Cardiac muscle cell (in vitro differentiated cells and primary cell): ENCODE data around the gene CNPPD1. TPM values are rescaled to one million over a fixed set of nuclear protein-coding genes. Genes with fewer than 3 reads are reported as not detected.

Experiments
- DNase-seq, 2 donors: peaks; one replicate each; pipeline versions ENCODE4 v3.0.0 to v3.0.0-alpha.2; 2010 to 2017; ENCODE audit warnings: low read depth in 1 of 2, low spot score in 1 of 2
- H3K27ac ChIP-seq: fragments of 200-600 bp; sonication (generic); 2 replicates; pipeline ENCODE4 v1.5.1; 2016
- H3K27me3 ChIP-seq: fragments of 200-600 bp; sonication (generic); 2 replicates; pipeline ENCODE4 v1.6.0; 2016; ENCODE audit warnings: control low read depth
- H3K36me3 ChIP-seq: fragments of 200-600 bp; sonication (generic); 2 replicates; pipeline ENCODE4 v1.5.1; 2016; ENCODE audit warnings: control low read depth
- H3K4me1 ChIP-seq: fragments of 200-600 bp; sonication (generic); 2 replicates; pipeline ENCODE4 v1.8.1; 2017; ENCODE audit warnings: low read depth, mild to moderate bottlenecking, mixed run types
- H3K4me3 ChIP-seq: fragments of 200-600 bp; sonication (generic); 2 replicates; pipeline ENCODE4 v1.5.1; 2016; ENCODE audit warnings: mild to moderate bottlenecking
- H3K9me3 ChIP-seq: fragments of 200-600 bp; sonication (generic); 2 replicates; pipeline ENCODE4 v1.5.1; 2017; ENCODE audit warnings: low read depth, mild to moderate bottlenecking, control low read depth
- polyA plus RNA-seq: library from polyadenylated mRNA; unstranded; fragments of >200 nt; fragmentation: Nextera tagmentation; extraction: Ambion mirVana; gene quantifications from 2 replicates; pipeline ENCODE4 v1.2.1, GENCODE V29; 2016
- total RNA-seq: library from RNA; depleted of rRNA; stranded (reverse); fragments of >200 nt; gene quantifications from 2 replicates; pipeline ENCODE4 v1.2.3, GENCODE V29; 2016
- TF ChIP-seq, protein P1 (sequence below): IDR thresholded peaks from 2 replicates; pipeline ENCODE4 v1.5.1; 2012; ENCODE audit warnings: low read depth, mild to moderate bottlenecking, low read length

Gene CNPPD1
- total and polyA plus RNA-seq, 2 experiments from 2014 or later = 42.6 to 81.9 TPM

DNA sequence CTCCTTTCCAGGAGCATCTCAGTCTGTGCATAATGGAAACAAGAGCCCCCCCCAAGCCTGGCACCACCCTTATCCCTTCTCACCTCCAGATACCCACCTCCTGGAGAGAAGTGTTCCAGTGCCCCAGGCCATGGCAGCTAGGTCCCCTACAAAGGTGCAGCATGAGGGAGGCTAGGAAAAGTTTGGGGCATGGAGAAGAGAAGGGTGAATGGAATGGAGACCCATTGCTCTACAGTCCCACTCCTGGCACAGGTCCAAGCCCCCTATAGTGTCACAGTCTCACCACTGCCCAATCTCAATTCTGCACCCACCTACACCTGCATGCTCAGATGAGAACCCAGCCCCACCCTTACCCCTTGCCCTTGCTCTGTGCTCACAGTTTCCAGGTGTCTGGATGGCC, 7.8 kb downstream of the CNPPD1 start:
- DNase-seq = no peak
- Histone ChIP-seq H3K27me3 (peaks cover 3% of the 10 kb centered on the region), H3K4me1 (no peaks in the 10 kb centered on the region), H3K9me3 (no peaks in the 10 kb centered on the region), H3K27ac (no peak overlapping the region), H3K4me3 (no peak overlapping the region), H3K36me3 (peaks cover 6% of the 10 kb centered on the region)
- TF ChIP-seq, protein P1, sequence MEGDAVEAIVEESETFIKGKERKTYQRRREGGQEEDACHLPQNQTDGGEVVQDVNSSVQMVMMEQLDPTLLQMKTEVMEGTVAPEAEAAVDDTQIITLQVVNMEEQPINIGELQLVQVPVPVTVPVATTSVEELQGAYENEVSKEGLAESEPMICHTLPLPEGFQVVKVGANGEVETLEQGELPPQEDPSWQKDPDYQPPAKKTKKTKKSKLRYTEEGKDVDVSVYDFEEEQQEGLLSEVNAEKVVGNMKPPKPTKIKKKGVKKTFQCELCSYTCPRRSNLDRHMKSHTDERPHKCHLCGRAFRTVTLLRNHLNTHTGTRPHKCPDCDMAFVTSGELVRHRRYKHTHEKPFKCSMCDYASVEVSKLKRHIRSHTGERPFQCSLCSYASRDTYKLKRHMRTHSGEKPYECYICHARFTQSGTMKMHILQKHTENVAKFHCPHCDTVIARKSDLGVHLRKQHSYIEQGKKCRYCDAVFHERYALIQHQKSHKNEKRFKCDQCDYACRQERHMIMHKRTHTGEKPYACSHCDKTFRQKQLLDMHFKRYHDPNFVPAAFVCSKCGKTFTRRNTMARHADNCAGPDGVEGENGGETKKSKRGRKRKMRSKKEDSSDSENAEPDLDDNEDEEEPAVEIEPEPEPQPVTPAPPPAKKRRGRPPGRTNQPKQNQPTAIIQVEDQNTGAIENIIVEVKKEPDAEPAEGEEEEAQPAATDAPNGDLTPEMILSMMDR = no peak

DNA sequence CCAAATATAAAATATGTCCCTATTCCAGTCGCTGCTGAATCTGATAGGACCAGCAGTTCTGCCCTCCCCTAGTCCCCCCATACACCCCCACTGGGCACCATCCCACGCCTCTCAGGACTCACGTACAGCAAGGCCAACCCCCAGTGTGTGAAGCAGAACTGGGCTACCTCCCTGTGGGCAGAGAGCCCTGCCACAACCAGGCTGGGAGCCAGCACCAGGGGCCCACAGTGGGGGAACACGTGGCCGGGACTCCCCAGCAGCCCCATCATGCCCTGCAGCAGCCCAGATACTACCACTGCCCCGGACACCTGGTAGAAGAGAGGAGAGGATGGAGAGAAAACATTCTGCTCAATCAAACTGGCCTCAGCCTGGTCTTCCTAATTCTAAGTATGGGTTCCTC, 8.2 kb downstream of the CNPPD1 start:
- Histone ChIP-seq H3K9me3 (no peaks in the 10 kb centered on the region), H3K27ac (no peak overlapping the region), H3K27me3 (peaks cover 5% of the 10 kb centered on the region), H3K4me3 (no peak overlapping the region), H3K4me1 (no peaks in the 10 kb centered on the region), H3K36me3 (peaks cover 3% of the 10 kb centered on the region)
- TF ChIP-seq, protein P1 = no peak
- DNase-seq = no peak

DNA sequence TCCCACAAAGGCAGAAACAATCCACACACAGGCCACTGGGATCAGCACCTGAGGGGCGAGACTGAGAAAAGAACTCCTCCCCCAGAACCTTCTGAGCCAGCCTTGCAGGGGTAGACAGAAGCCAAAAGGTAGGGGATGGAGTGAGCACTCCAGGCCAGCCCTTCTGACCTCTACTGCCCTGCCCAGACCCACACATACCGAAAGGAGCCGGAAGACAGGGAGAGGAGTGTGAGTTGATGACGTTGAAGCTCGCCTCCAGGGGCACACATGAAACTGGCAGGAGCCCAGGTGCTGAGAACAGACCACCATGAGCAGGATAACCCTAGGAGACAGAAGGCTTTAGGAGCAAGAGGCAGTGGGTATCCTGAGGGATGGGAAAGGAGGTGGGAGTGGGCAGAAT, 8.7 kb downstream of the CNPPD1 start:
- Histone ChIP-seq H3K36me3 (no peaks in the 10 kb centered on the region), H3K27me3 (peaks cover 5% of the 10 kb centered on the region)
- DNase-seq = no peak

DNA sequence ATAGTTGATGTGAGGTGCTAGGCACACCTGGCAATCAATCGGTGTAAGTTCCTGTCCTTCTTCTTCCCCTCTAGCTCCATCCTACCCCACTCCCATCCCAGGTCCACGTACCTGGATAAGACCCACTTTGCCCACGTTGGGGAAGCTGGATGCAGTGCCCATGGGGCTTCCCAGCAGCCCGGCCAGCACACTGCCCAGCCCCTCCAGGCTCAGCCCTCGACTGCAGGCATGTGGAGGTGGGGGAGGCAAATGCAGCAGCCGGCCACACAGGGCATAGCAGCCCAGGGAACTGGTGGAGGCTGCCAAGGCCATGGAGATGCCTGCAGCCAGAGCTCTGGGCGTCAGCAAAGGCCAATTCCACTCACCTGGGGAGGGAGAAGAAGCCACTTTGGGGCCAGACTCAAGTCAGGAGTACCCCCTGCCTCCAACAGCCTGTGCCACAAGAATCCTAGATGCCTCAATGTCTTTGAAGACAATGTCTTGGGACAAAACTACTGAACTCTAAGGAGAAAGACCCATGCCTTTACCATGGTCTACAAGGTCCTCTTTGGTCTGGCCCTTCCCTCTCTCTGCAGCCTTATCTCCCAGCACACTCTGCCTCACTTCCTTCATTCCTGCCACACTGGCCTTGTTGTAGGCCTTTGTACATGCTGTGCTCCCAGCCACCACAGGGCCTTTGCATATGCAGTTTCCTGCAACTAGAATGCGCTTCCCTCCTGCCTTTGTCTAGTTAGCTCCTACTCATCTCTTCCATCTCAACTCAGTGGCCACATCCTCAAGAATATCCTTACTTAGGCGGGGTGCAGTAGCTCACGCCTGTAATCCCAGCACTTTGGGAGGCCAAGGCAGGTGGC, 11.4 kb downstream of the CNPPD1 start:
- Histone ChIP-seq H3K4me3 (no peak overlapping the region), H3K27ac (no peak overlapping the region), H3K36me3 (no peaks in the 10 kb centered on the region), H3K9me3 (no peaks in the 10 kb centered on the region), H3K27me3 (peaks cover 5% of the 10 kb centered on the region), H3K4me1 (no peaks in the 10 kb centered on the region)
- DNase-seq = no peak
- TF ChIP-seq, protein P1 = no peak

More for the DNA sequence above, 8.7 kb downstream of the CNPPD1 start:
- H3K4me3 ChIP-seq = no peak overlapping the region
- TF ChIP-seq, protein P1 = no peak
- no peak overlapping the region for H3K27ac ChIP-seq
- H3K4me1 ChIP-seq = no peaks in the 10 kb centered on the region
- no peaks in the 10 kb centered on the region for H3K9me3 ChIP-seq

DNA sequence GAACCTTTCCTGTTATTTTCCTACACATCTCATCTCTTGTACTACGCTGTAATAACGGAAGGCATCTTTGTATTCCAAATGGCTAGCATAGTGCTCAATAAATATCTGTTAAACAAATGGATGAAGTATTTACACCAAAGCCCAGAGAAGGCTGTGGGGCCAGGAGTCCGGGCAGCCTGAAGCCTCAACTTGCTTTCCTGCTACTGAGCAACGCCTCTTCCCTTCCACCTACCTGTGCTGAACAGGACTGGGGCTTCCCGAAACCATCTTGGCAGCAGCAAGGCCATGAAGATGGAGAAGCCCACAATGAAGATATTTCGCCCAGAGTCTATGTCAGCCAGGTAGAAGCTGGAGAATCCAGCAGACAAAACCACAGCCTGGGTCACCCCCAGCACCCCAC, 13.6 kb downstream of the CNPPD1 start:
- TF ChIP-seq, protein P1 = no peak
- DNase-seq = no peak
- no peak overlapping the region for H3K27ac ChIP-seq

More for the DNA sequence above, 13.6 kb downstream of the CNPPD1 start:
- Histone ChIP-seq H3K4me3 (no peak overlapping the region), H3K36me3 (no peaks in the 10 kb centered on the region), H3K27me3 (peaks cover 5% of the 10 kb centered on the region), H3K9me3 (no peaks in the 10 kb centered on the region), H3K4me1 (peaks cover 4% of the 10 kb centered on the region)
